Fibroblast of lung (primary cell): ENCODE data around the gene KCNMB4. TPM values are rescaled to one million over a fixed set of nuclear protein-coding genes. Genes with fewer than 3 reads are reported as not detected.

Source experiments
- DNase-seq, 2 donors: peaks; one replicate each; pipeline versions ENCODE4 v3.0.0 to v3.0.0-alpha.2; 2010; ENCODE audit warnings: low read depth in 2 of 2
- H2AFZ ChIP-seq: 2 replicates; pipeline ENCODE4 v1.5.1; 2012; ENCODE audit warnings: low read length, control low read depth, inconsistent platforms
- H3K27ac ChIP-seq: 2 replicates; pipeline ENCODE4 v1.5.1; 2011; ENCODE audit warnings: low read length, control low read depth; ENCODE audit not compliant: insufficient read depth
- H3K27me3 ChIP-seq: 2 replicates; pipeline ENCODE4 v1.5.1; 2011; ENCODE audit warnings: mild to moderate bottlenecking, low read length; ENCODE audit not compliant: control insufficient read depth, insufficient read depth
- H3K36me3 ChIP-seq: 2 replicates; pipeline ENCODE4 v1.5.1; 2011; ENCODE audit warnings: low read length; ENCODE audit not compliant: control insufficient read depth, insufficient read depth
- H3K4me1 ChIP-seq: 2 replicates; pipeline ENCODE4 v1.5.1; 2011; ENCODE audit warnings: low read length; ENCODE audit not compliant: control insufficient read depth, insufficient read depth; ENCODE audit errors: extremely low read depth
- H3K4me2 ChIP-seq: 2 replicates; pipeline ENCODE4 v1.5.1; 2011; ENCODE audit warnings: low read length, control low read depth; ENCODE audit not compliant: insufficient read depth; ENCODE audit errors: extremely low read depth
- H3K4me3 ChIP-seq, 4 experiments: fragments of 200-600 bp in 1 of 4; sonication (generic) in 1 of 4; replicated peaks in 1 of 4; 2 replicates each; pipeline ENCODE4 v1.5.1; 2011 to 2016; ENCODE audit warnings: low read length in 4 of 4, low read depth in 3 of 4, mild to moderate bottlenecking in 3 of 4, control low read depth in 2 of 4, inconsistent platforms in 1 of 4, mixed read lengths in 1 of 4; ENCODE audit not compliant: insufficient read depth in 1 of 4; ENCODE audit errors: control extremely low read depth in 1 of 4
- H3K79me2 ChIP-seq: 2 replicates; pipeline ENCODE4 v1.5.1; 2012; ENCODE audit warnings: mild to moderate bottlenecking, low read length, inconsistent platforms; ENCODE audit not compliant: control insufficient read depth, insufficient read depth
- H3K9ac ChIP-seq: 2 replicates; pipeline ENCODE4 v1.5.1; 2011; ENCODE audit warnings: mild to moderate bottlenecking, low read length, control low read depth; ENCODE audit not compliant: insufficient read depth
- H3K9me3 ChIP-seq: 2 replicates; pipeline ENCODE4 v1.5.1; 2012; ENCODE audit warnings: low read depth, low read length; ENCODE audit not compliant: control insufficient read depth, insufficient read depth
- H4K20me1 ChIP-seq: 2 replicates; pipeline ENCODE4 v1.5.1; 2011; ENCODE audit warnings: low read length; ENCODE audit not compliant: control insufficient read depth, insufficient read depth; ENCODE audit errors: extremely low read depth
- EZH2 ChIP-seq: IDR thresholded peaks from 2 replicates; pipeline ENCODE4 v1.5.1; 2012; ENCODE audit warnings: low read length, control low read depth, mild to moderate bottlenecking; ENCODE audit errors: missing control alignments
- polyA plus RNA-seq, 2 donors: library from polyadenylated mRNA; depleted of rRNA in 1 of 2; stranded (reverse) in 1 of 2; unstranded in 1 of 2; fragments of >200 nt; gene quantifications; 2 replicates each; pipeline ENCODE4 v1.2.1, GENCODE V29; 2011 to 2012; ENCODE audit warnings: missing spikeins in 1 of 2
- total RNA-seq: library from RNA; depleted of rRNA; stranded (reverse); fragments of >200 nt; gene quantifications from 2 replicates; pipeline ENCODE4 v1.2.1, GENCODE V29; 2014
- TF ChIP-seq, protein P1 (sequence below), 2 donors: IDR thresholded peaks in 1 of 2; conservative IDR thresholded peaks in 1 of 2; 1 replicate in 1 of 2; 2 replicates in 1 of 2; pipeline ENCODE4 v1.5.1; 2011 to 2012; ENCODE audit warnings: low read length in 2 of 2, control low read depth in 1 of 2, inconsistent platforms in 1 of 2, low read depth in 1 of 2, mild to moderate bottlenecking in 1 of 2

Gene KCNMB4
- total and polyA plus RNA-seq, 2 donors (not counting 1 experiment from before 2014, with no cell fraction given) = 0.33 to 0.66 TPM

DNA sequence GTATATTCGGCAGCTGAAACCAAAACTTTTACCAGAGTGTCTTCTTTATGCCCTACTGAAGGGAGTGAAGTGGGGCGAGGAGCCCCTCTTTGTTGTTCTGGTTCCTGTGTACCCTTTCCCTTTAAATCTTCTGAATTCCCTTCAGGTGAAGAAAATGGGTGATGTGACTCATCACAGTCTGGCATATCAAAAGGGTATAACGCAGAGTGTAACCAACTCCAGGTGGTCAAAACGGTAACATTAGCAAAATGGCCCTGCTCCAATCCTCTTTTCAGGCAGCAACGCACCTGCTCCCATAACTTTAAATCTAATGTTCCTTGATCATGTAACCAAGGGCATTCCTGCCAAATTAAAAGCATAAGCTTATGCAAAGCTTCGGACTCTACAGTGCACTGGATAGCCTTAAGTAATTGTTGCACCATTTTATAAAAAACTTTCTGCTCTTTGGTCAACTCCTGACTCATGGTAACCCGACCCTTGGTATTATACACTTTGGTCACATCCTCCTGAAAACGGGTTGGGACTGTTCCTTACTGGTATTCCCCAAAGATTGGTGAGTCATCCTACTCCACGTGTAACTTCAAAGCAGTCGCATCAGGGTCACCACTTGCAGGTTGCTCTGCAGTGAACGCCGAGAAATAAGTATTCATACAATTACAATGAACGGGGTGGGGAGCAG is 83.1 kb downstream of the KCNMB4 start:
- H3K4me1 ChIP-seq = no peaks in the 10 kb centered on the region
- no peaks in the 10 kb centered on the region for H3K27me3 ChIP-seq
- H2AFZ ChIP-seq = no peak overlapping the region
- H3K4me3 ChIP-seq = no peak overlapping the region
- TF ChIP-seq EZH2 = no peak
- TF ChIP-seq, protein P1, sequence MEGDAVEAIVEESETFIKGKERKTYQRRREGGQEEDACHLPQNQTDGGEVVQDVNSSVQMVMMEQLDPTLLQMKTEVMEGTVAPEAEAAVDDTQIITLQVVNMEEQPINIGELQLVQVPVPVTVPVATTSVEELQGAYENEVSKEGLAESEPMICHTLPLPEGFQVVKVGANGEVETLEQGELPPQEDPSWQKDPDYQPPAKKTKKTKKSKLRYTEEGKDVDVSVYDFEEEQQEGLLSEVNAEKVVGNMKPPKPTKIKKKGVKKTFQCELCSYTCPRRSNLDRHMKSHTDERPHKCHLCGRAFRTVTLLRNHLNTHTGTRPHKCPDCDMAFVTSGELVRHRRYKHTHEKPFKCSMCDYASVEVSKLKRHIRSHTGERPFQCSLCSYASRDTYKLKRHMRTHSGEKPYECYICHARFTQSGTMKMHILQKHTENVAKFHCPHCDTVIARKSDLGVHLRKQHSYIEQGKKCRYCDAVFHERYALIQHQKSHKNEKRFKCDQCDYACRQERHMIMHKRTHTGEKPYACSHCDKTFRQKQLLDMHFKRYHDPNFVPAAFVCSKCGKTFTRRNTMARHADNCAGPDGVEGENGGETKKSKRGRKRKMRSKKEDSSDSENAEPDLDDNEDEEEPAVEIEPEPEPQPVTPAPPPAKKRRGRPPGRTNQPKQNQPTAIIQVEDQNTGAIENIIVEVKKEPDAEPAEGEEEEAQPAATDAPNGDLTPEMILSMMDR (conservative IDR thresholded peaks at IDR 0.05 in 1 of 2, IDR thresholded peaks at IDR 0.05 in 1 of 2; ENCODE audit: low read depth in 1 of 2, low read length in 2 of 2) = no peak
- H3K79me2 ChIP-seq = no peaks in the 10 kb centered on the region
- H3K9ac ChIP-seq = no peak overlapping the region
- no peak overlapping the region for H3K27ac ChIP-seq
- H4K20me1 ChIP-seq = no peaks in the 10 kb centered on the region
- H3K4me2 ChIP-seq = no peak overlapping the region
- DNase-seq = peak; percentile 9 to 48
- no peaks in the 10 kb centered on the region for H3K36me3 ChIP-seq
- H3K9me3 ChIP-seq = no peaks in the 10 kb centered on the region

GRCh38 chr12:70449753-70450341 is 83.8 kb downstream of the KCNMB4 start:
- Histone ChIP-seq H3K4me3 (no peak overlapping the region), H4K20me1 (no peaks in the 10 kb centered on the region), H3K9me3 (no peaks in the 10 kb centered on the region), H3K27ac (no peak overlapping the region), H3K27me3 (no peaks in the 10 kb centered on the region), H3K9ac (no peak overlapping the region), H2AFZ (no peak overlapping the region), H3K36me3 (no peaks in the 10 kb centered on the region), H3K79me2 (no peaks in the 10 kb centered on the region), H3K4me1 (no peaks in the 10 kb centered on the region), H3K4me2 (no peak overlapping the region)
- TF ChIP-seq EZH2 = no peak
- TF ChIP-seq, protein P1 (conservative IDR thresholded peaks at IDR 0.05 in 1 of 2, IDR thresholded peaks at IDR 0.05 in 1 of 2; ENCODE audit: low read depth in 1 of 2, low read length in 2 of 2) = no peak
- no peak for DNase-seq

GRCh38 chr12:70451528-70451927 is 85.4 kb downstream of the KCNMB4 start:
- Histone ChIP-seq H3K4me3 (no peak overlapping the region), H2AFZ (no peak overlapping the region), H3K9ac (no peak overlapping the region), H3K4me1 (no peaks in the 10 kb centered on the region), H3K9me3 (no peaks in the 10 kb centered on the region), H4K20me1 (no peaks in the 10 kb centered on the region), H3K4me2 (no peak overlapping the region), H3K27ac (no peak overlapping the region), H3K79me2 (no peaks in the 10 kb centered on the region), H3K36me3 (no peaks in the 10 kb centered on the region), H3K27me3 (no peaks in the 10 kb centered on the region)
- TF ChIP-seq, protein P1 (conservative IDR thresholded peaks at IDR 0.05 in 1 of 2, IDR thresholded peaks at IDR 0.05 in 1 of 2; ENCODE audit: low read depth in 1 of 2, low read length in 2 of 2) = no peak
- no peak for TF ChIP-seq EZH2
- DNase-seq = no peak
